ENCODE measurements around the gene TSHZ2. TPM values are rescaled to one million over a fixed set of nuclear protein-coding genes. Genes with fewer than 3 reads are reported as not detected.

The TSHZ2 gene
- total RNA-seq, 1 donor = 3.6 TPM

- Histone ChIP-seq H3K4me3 (ENCODE audit: insufficient read depth, low read length) (no peak overlapping the region), H3K9me3 (ENCODE audit: low read depth, low read length) (no peaks in the 10 kb centered on the region), H2AFZ (ENCODE audit: low read length) (no peak overlapping the region), H3K36me3 (ENCODE audit: insufficient read depth, low read length) (no peaks in the 10 kb centered on the region), H3K79me2 (ENCODE audit: insufficient read depth, low read length) (no peaks in the 10 kb centered on the region), H3K4me1 (ENCODE audit: insufficient read depth, low read length) (no peaks in the 10 kb centered on the region), H4K20me1 (ENCODE audit: insufficient read depth, low read length) (no peaks in the 10 kb centered on the region), H3K4me2 (ENCODE audit: insufficient read depth, low read length) (no peak overlapping the region), H3K27me3 (ENCODE audit: insufficient read depth, low read length) (no peaks in the 10 kb centered on the region), H3K27ac (ENCODE audit: low read depth, low read length) (no peak overlapping the region)
- no peak for DNase-seq (ENCODE audit: insufficient read length, low spot score, missing footprints)
- TF ChIP-seq CTCF (IDR thresholded peaks at IDR 0.05; ENCODE audit: extremely low read depth, low read depth, low read length) = no peak
Measured at GRCh38 chr20:53408691-53409446, 436.7 kb downstream of the TSHZ2 start.

GRCh38 chr20:53409447-53409717 is 437.2 kb downstream of the TSHZ2 start:
- no peak overlapping the region for H3K4me2 ChIP-seq (ENCODE audit: insufficient read depth, low read length)
- no peaks in the 10 kb centered on the region for H3K36me3 ChIP-seq (ENCODE audit: insufficient read depth, low read length)
- TF ChIP-seq CTCF (IDR thresholded peaks at IDR 0.05; ENCODE audit: extremely low read depth, low read depth, low read length) = no peak
- H3K4me3 ChIP-seq (ENCODE audit: insufficient read depth, low read length) = no peak overlapping the region
- DNase-seq (ENCODE audit: insufficient read length, low spot score, missing footprints) = no peak
- H3K27me3 ChIP-seq (ENCODE audit: insufficient read depth, low read length) = no peaks in the 10 kb centered on the region
- no peaks in the 10 kb centered on the region for H4K20me1 ChIP-seq (ENCODE audit: insufficient read depth, low read length)
- H3K9me3 ChIP-seq (ENCODE audit: low read depth, low read length) = no peaks in the 10 kb centered on the region
- H3K4me1 ChIP-seq (ENCODE audit: insufficient read depth, low read length) = no peaks in the 10 kb centered on the region
- no peak overlapping the region for H3K27ac ChIP-seq (ENCODE audit: low read depth, low read length)
- no peak overlapping the region for H2AFZ ChIP-seq (ENCODE audit: low read length)
- H3K79me2 ChIP-seq (ENCODE audit: insufficient read depth, low read length) = no peaks in the 10 kb centered on the region

- DNase-seq (ENCODE audit: insufficient read length, low spot score, missing footprints) = no peak
- no peaks in the 10 kb centered on the region for H3K4me1 ChIP-seq (ENCODE audit: insufficient read depth, low read length)
- no peaks in the 10 kb centered on the region for H3K36me3 ChIP-seq (ENCODE audit: insufficient read depth, low read length)
- no peaks in the 10 kb centered on the region for H3K9me3 ChIP-seq (ENCODE audit: low read depth, low read length)
- H4K20me1 ChIP-seq (ENCODE audit: insufficient read depth, low read length) = no peaks in the 10 kb centered on the region
- H3K79me2 ChIP-seq (ENCODE audit: insufficient read depth, low read length) = no peaks in the 10 kb centered on the region
- H2AFZ ChIP-seq (ENCODE audit: low read length) = no peak overlapping the region
- H3K27me3 ChIP-seq (ENCODE audit: insufficient read depth, low read length) = no peaks in the 10 kb centered on the region
- H3K4me3 ChIP-seq (ENCODE audit: insufficient read depth, low read length) = no peak overlapping the region
- TF ChIP-seq CTCF (IDR thresholded peaks at IDR 0.05; ENCODE audit: extremely low read depth, low read depth, low read length) = no peak
- H3K4me2 ChIP-seq (ENCODE audit: insufficient read depth, low read length) = no peak overlapping the region
- H3K27ac ChIP-seq (ENCODE audit: low read depth, low read length) = no peak overlapping the region
Measured at GRCh38 chr20:53411129-53411528, 439.0 kb downstream of the TSHZ2 start.

- H2AFZ ChIP-seq (ENCODE audit: low read length) = no peak overlapping the region
- no peak for DNase-seq (ENCODE audit: insufficient read length, low spot score, missing footprints)
- TF ChIP-seq CTCF (IDR thresholded peaks at IDR 0.05; ENCODE audit: extremely low read depth, low read depth, low read length) = no peak
- H3K27me3 ChIP-seq (ENCODE audit: insufficient read depth, low read length) = no peaks in the 10 kb centered on the region
- H4K20me1 ChIP-seq (ENCODE audit: insufficient read depth, low read length) = no peaks in the 10 kb centered on the region
- no peaks in the 10 kb centered on the region for H3K4me1 ChIP-seq (ENCODE audit: insufficient read depth, low read length)
- no peaks in the 10 kb centered on the region for H3K79me2 ChIP-seq (ENCODE audit: insufficient read depth, low read length)
- no peaks in the 10 kb centered on the region for H3K9me3 ChIP-seq (ENCODE audit: low read depth, low read length)
- H3K36me3 ChIP-seq (ENCODE audit: insufficient read depth, low read length) = no peaks in the 10 kb centered on the region
- no peak overlapping the region for H3K27ac ChIP-seq (ENCODE audit: low read depth, low read length)
- H3K4me2 ChIP-seq (ENCODE audit: insufficient read depth, low read length) = no peak overlapping the region
- no peak overlapping the region for H3K4me3 ChIP-seq (ENCODE audit: insufficient read depth, low read length)
Measured at GRCh38 chr20:53411891-53412290, 439.7 kb downstream of the TSHZ2 start.
